Measurements from ENCODE around the gene RND3.

The RND3 gene

DNA sequence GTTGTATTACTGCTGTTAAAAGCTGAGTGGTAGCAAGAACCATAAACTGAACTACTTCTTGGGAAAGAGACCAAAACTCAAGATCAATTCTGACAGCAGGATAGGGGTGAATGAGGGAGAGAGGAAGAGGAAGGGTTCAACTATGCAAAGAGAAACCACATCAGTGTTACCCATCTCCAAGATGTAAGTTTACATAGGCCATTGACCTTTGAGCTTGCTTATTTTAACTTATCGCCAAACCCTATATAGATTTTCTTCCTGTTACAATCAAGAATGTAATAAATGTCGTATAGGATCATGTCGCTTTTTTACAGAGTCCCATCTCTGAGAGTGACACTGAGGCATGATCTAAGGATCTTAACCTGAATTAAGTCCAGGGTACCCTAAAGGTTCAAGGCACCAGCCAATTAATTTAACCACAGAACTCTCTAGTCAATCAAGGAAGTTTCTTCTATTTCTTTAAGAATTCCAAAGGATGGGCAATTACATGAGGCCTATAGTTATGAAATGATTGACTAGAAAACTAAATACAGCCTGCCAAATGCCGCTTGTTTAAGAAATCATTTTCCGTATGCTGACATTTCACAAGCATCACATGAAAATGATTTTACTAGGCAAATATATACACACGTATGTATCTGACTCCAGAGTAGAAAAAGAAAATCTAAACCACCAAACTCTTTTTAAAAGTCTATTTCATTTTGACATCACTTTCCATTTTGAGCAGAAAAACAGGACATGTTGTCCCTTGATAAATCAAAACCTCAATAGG, 11.8 kb downstream of the RND3 start:
- DNase-seq (ENCODE audit: low spot score), result no peak

DNA sequence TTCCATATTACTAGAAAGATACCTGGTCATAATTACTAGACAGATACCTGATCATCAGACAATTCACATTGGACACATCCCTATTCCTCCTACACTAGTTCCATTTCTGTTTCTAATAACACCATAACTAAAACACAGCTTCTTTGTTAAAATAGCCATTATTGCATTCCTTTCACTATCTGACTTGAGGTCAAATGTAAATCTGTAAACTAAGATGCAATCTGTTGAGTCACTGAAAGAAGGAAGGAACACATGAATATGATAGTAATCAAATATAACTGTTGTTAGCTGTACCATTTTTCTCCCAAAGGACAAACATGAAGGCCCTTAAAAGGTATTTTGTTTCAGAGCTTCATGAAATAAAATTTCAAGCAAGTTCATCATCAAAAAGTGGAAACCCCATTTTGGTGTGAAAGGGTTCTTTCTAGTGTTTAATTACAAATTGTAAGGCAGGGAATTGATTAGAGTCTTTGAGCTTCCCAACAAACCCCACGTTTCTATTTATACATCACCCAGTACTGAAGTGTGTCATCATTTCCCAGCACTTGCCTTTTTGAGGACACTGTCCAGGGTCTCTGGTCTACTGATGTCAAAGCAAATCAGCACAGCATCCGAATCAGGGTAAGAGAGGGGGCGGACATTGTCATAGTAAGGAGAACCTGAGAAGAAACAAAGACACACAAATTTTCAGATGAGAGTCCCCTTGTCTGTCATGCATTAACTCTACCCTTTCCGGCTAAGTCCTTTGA, 13.0 kb downstream of the RND3 start:
- DNase-seq (ENCODE audit: low spot score), result no peak

DNA sequence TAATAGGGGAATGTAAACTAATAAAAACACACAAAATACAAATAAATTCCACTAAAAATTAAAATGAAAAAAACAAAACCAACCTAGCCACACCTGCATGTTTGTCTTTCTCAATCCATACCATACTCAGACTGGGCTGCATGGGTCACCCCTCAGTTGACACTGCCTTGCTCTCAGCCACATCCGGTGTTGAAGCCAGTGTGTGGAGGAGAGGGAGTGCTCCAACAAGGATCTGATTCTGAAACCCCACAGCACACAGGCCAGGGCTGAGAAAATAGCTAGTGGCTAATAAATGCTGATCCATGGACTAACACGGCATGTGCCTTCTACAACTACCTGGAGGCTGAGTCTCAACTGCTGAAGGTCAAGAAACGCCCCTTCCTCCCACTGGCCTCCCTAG, 13.7 kb downstream of the RND3 start:
- DNase-seq (ENCODE audit: low spot score), result no peak

DNA sequence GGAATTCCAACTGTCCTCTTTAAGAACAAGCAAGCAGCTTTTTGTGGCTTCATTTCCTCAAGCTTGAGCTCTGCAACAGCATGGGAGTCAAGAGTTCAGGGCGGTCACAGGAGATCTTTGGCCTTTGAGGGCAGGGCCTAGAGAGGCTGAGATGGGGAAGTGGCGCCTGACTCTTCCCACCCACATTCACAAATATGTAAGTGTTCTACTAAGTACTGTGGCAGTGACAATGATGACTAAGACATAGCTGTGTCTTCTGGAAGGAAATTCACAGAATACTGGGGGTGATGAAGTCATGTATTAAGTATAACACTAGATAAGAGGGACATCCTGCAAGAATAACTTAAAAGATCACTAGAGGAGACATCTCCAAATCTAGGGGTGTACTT, 15.0 kb downstream of the RND3 start:
- no peak for DNase-seq (ENCODE audit: low spot score)

DNA sequence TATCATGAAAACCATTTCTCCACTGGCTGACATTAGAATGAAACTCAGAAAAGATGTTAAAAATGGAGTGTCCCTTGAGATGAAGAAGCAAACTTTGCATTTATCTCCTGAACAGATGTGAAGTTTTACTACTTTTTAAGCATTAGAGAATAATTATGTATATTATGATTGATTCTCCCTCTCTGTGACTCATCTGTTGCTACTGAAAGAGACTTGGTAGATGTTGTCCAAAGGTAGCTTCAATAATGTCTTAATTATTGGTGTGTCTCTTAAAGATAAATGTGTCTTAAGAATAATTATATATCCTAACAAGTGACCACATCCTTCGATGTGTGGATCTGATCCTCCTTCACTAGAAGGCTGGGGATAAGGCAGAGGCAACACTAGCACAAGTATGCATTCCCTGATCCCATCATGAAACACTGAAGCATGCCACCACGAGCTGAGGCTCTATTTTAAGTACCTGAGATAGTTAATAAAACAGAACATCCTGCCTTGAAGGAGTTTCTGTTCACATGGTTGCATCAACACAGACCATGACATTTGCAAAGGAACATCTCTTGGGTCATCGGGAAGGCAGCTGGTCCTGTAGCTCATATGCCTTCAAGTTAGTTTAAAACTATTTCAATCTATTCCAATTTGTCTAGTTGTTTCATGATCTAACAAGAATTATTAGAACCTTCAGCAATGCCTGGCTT, 15.5 kb downstream of the RND3 start:
- no peak for DNase-seq (ENCODE audit: low spot score)

DNA sequence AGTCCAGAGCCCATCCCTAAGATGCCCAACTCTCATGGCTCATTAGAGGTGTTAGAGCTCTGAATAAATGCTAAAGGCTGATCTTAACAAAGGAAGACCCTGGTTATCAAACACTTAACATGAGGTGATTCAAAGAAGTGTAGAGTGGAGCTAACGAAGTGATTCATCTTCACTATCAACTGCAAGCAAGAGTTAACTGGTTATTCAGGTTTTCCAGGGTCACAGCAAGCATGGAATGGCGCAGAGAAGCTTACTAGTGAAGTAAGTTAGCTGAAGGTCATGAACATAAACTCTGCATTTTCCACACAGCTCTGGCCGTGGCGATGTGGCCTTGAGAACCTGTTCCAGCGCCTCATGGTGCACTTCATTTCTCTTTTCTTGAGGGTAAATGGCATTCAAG, 17.0 kb downstream of the RND3 start:
- no peak for DNase-seq (ENCODE audit: low spot score)

DNA sequence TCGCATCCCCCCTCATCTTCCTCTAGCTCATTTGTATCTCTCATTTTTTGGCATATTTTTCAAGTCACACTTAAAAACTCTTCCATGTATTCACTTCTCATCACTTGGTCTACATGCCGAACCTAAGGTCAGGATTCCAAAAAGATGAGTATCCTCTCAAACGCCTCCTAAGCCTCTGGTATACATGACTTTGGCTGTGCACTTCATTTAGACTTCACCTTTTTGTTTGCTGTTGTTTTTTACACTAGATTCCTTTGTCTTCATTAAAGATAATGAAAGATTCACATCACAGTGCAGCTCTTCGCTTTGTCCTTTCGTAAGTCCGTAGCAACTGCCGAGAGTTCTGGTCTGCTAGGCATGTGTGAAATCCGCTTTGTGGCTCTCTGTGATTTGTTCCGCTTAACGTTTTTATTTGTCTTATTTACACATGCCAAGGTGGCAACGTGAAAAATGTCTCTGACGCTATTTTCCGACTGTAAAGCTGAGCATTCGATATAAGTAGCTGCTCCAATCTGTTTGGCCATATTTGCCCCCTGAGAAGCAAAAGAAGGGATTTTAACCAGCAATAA, 17.7 kb downstream of the RND3 start:
- no peak for DNase-seq (ENCODE audit: low spot score)

DNA sequence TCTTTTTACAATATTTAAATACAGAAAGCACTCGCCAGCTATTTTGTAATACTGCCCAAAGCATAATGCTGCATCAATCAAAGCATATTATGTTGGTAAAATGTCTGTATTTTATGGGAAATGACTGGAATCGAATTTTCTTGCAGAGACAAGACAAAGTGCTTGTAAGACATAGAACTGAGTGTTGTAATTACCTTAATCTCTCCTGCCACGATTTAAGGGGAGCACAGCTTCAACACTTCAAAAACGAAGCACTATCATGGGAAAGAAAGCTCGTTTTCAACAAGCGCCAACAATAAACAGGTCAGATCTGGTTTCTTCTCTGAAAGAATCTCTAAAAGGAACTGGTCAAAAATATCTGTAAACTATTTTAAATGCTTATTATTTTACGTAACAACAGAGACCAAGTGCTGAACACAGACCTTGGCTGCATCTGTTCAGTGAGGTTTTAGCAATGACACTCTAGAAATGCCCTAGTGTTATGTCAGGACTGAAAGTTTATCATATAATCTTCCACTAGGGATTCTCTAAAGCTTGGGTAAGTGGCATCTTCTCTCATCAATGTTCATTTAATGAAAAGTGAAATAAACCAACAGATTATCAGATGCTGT, 19.0 kb downstream of the RND3 start:
- DNase-seq (ENCODE audit: low spot score), result no peak

DNA sequence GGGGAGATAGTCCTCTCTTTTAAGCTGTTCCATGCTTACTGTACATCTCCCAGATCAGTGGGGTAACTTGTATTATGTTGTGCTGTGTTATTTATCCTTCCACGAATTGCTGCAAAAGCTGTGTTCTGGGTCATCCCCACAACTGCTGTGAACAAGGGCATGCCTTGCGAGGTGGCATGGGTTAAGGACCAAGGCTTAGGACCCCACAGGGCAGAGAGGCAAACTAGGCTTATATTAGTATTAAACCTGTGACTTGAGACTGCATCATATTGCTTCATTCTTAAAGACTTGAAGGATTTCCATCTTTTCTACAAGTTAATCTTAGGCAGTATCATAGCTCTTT, 19.9 kb downstream of the RND3 start:
- DNase-seq (ENCODE audit: low spot score), result no peak

DNA sequence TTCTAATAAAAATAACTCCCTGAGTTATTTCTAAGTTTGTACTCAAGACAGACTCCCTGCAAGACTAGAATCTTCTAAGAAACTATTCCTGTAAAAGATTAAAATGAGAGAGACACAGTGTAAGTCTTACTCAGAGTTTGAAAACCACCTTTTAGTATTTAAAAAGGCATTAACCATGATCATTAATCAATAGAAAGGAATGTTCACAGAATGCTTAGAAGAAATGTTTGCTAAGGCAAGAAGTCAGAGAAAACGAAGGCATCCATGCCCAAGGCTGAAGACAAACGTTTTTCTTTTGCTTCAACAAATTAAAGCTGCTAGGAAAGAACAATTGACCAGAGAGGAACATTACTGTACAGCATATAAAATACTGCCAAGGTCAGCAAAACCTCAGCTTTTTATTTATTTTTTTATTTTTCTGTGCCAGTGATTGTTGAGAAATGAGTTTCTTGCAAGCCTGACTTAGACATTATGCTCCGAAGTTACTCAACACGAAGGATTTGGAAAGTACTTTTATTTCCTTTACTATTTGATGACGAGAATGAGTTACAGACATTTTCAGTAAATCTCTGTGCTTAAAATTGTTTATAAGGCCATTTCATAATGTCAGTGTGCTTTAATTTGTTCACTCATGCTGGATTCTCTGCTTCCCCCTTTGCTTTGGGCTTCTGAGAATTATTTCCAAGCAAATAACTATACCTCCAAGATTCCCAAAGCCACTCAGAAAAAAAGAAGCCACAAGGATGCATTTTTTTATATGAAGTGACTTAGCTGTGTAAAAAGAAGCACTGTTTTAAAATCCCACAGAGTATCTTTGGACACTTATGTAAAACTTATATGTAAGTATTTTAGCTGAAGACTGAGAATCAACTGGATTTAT, 20.5 kb downstream of the RND3 start:
- DNase-seq (ENCODE audit: low spot score), result no peak

DNA sequence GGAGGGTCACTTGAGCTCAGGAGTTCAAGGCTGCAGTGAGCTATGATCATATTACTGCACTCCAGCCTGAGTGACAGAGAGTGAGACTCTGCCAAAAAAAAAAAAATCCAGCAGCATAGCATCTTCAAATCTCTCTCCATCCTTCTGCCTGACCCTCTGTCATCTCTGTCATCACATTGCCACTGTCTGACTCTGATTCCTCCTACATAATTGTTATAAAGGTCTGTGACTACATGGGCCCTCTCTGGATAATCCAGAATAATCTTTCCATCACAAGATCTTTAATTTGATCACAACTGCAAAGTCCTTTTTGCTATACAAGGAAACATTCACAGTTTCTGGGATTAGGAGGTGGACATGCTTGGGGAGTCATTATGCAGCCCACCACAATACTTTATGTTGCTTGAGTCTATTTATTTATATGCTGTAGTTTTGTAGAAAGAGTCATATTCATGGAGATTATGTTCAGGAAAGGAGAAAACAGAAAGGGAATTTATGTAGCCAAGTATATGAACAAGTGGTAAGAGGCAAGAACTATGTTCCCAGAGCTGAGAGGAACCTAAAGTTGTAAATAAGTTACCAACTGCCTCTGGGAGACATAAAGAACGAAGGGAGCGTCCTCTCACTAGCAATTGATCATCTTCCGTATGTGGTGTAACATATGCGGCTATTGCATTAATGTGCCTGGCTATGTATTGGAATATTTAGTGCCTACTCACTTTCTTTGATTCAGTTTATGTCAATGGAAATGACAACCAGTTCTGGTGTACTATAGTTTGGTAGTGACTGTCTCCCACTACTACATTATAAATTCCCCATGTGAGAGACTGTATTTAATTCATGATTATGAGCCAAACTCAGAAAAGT, 21.5 kb downstream of the RND3 start:
- DNase-seq (ENCODE audit: low spot score), result no peak

DNA sequence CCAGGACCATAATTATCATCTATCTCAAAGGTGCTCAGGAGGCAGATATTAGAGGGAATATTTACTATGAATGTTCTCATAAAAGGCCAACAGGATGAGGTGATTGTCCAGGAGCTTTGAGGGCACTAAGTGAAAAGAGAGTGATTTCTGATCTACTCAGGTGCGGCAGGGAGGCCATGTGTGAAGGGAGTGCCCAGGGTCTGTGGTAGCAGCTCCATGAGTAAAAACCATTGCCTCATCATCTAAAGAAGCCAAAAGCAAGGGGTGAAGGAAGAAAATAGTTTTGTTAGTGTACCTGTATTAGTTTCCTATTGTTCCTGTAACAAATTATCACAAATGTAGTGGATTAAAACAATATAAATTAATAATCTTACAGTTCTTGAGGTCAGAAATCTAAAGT, 22.5 kb downstream of the RND3 start:
- no peak for DNase-seq (ENCODE audit: low spot score)

DNA sequence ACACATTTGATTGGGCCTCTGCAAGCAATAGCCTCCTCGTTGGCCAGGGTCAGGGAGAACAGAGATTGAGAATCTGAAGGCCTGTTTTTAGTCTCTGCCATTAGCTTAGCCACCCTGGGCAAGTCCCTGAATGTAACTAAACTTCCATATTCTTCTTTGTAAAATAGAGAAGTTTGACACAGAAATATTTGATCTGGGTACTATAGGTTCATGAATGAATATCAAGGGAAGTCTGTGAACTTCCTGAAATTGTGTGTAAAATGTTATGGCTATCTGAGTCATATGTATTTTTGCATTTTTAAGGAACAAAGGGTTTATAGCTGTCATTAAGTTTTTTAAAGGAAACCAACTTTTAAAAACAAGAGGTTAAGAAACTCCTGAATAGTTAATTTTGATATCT, 23.2 kb downstream of the RND3 start:
- no peak for DNase-seq (ENCODE audit: low spot score)

DNA sequence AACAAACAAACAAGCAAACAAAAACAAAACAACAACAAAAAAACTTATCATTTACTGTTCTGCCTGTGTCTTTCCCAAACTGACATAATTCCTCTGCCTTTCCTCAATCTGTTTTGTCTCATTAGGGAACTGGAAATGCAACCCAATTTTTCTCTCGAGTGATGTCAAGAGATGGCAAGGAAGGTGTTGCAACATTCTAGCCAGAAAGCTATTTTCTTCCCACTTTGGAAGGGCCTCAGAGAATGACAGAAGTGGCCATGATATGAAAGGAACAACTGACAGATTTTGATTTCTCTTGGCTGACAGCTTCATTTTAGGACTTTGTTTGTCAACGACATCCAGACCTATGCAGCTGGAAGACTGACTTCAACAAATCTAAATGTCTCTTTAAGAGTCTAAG, 24.7 kb downstream of the RND3 start:
- DNase-seq (ENCODE audit: low spot score), result no peak

DNA sequence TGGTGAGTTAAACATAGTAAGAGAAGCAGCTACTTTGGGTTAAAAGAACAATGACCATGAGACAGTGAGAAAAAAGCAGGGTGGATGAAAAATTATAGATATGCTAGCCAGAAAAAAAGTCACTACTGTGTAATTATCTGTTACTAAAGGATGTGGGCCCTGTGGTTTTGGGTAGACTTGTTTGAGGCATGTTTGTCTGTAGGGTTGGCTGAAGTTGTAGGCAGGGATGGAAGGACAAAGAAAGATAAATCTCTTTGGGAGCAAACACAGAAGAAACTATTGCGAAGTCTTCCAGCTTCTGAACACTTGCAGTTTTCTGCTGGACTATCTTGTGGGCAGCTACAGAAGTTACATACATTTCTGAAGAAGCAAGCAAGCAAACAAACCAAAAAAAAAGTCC, 28.2 kb downstream of the RND3 start:
- DNase-seq (ENCODE audit: low spot score), result no peak

DNA sequence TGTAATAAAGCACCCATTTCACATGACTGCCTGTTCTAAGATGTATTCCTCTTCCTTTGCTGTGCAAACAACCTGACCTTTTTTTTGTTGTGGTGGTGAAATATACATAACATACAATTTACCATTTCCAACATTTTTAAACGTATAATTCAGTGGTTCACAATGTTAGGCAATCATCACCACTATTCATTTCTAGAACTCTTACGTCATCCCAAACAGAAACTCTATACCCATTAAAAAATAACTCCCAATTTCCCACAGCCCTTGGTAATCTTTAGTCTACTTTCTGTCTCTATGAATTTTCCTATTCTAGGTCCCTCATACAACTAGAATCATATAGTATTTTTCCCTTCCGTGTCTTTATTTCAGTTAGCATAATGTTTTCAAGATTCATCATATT, 36.7 kb downstream of the RND3 start:
- DNase-seq (ENCODE audit: low spot score), result no peak

DNA sequence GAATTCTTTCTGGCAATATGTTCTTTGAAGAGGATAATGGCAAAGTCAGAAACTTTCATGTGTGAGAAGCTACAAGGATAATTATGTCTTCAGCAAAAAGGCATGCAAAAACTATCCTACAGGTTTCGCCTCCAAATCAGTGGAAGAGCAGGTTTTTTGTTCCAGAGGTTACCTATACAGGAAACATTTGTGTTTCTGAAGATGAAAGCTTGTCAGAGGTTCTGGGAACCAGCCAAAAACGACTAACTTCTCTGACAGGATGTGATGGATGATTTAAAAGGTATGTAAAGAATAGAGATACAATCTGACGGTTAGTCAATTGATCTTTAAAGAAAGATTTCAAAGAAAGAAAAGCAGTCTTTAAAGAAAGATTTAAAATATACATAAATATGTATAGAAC, 37.6 kb downstream of the RND3 start:
- no peak for DNase-seq (ENCODE audit: low spot score)

DNA sequence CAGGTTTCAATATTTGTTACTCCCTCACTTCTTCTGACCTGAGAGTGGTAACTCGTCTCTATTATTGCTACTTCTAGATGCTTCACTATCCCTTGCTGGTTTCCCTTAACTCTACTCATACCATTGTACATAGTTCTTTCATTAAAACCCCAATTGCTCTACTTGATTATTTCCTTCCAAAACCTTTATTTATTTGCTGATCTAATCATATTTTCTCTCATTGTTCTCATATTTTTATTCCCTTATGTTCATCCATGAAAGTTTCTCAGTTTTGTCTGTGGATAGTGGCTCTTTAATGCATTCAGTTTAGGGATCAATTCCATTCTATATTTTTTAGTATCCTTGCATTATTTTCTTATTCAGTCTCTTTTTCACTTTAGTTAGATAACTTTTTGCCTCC, 42.1 kb downstream of the RND3 start:
- DNase-seq (ENCODE audit: low spot score), result no peak

DNA sequence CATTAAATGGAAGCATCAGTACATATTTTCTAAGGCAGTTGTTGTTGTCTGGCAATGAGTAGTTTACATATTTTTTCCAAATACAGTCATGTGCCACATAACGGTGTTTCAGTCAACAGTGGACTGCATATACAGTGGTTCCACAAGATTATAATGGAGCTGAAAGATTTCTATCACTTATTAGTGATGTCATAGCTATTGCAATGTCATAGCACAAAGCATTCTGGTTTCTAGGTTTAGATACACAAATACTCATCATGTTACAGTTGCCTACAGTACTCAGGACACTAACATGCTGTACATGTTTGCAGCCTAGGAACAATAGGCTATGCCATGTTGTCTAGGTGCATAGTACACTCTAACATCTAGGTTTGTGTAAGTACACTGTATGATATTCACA, 45.0 kb downstream of the RND3 start:
- DNase-seq (ENCODE audit: low spot score), result no peak

DNA sequence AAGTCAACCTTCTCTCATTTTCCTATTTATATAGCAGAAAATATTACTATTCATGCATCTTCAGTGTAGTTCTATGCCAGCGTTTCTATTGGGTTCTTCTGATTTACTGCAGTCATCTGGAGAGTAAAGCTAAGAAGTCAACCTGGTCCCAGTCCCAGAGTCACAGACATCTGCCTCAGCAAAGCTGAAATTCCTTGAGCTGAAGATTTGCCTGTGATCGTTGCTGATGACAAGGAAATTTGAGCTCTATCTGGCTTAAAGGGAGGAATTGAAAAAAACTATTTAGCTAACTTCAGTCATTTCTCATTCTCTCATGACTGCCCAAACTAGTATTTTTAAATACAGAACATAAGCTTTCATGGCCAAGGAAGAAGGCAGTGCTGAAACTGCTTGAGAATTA, 45.7 kb downstream of the RND3 start:
- DNase-seq (ENCODE audit: low spot score), result no peak

DNA sequence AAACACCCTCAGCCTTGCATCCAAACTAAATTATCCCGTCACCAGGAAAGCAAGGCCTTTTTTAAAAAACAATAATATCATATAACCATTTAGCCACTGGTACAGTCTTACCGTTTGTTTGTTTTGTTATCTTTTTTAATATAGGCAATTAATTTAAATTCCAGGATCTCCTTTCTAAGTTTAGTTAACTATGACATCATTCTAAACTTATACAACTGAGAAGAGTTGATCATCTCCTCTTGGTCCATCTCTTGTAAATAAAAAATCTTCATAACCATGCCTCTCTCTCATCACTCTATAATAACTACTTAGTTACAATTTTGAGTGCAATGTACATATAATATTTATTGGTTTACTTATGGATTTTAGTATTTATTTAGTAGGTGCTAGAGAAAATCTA, 46.2 kb downstream of the RND3 start:
- no peak for DNase-seq (ENCODE audit: low spot score)
